ENCODE data around the gene KANSL1L.

GRCh38 chr2:210170446-210171303, 534 bp downstream of the KANSL1L start:
- TF ChIP-seq YY1 (IDR thresholded peaks at IDR 0.05; ENCODE audit: low read depth) (no peak), CTCF (IDR thresholded peaks at IDR 0.05) (no peak), SMC3 (IDR thresholded peaks at IDR 0.05; ENCODE audit: low read depth, low read length) (no peak; the same call in 1 of the 2 replicates), RXRA (IDR thresholded peaks at IDR 0.05; ENCODE audit: borderline replicate concordance, low read depth) (no peak), MAX (IDR thresholded peaks at IDR 0.05; ENCODE audit: low read depth) (peak; percentile 30; the same call in 1 of the 2 replicates), RCOR1 (IDR thresholded peaks at IDR 0.05; ENCODE audit: low read length) (0 out of 2 replicates have a peak, but pooled peaks have one; percentile 6), POLR2AphosphoS5 (IDR thresholded peaks at IDR 0.05; ENCODE audit: low read depth, low read length) (peak; percentile 71; the same call in 1 of the 2 replicates), ZBTB33 (IDR thresholded peaks at IDR 0.05; ENCODE audit: borderline replicate concordance, low read depth) (no peak), USF1 (IDR thresholded peaks at IDR 0.05; ENCODE audit: borderline replicate concordance, low read depth) (peak; percentile 94), RAD21 (IDR thresholded peaks at IDR 0.05; ENCODE audit: low read length) (no peak), SIN3A (IDR thresholded peaks at IDR 0.05; ENCODE audit: borderline replicate concordance, low read depth, low read length) (peak; percentile 30; the same call in 1 of the 2 replicates), REST (IDR thresholded peaks at IDR 0.05; ENCODE audit: low read depth, low read length) (no peak)
